Endothelial cell of umbilical vein (primary cell): ENCODE results near the gene ZC2HC1C.

ENCODE experiments used
- EZH2 ChIP-seq: IDR thresholded peaks from 2 replicates; pipeline ENCODE4 v1.6.1; 2012; ENCODE audit warnings: borderline replicate concordance, low read depth, mild to moderate bottlenecking, moderate library complexity, low read length, inconsistent platforms; ENCODE audit not compliant: severe bottlenecking
- FOS ChIP-seq: IDR thresholded peaks from 2 replicates; pipeline ENCODE4 v1.6.1; 2011; ENCODE audit warnings: mild to moderate bottlenecking, low read length, moderate library complexity, borderline replicate concordance; ENCODE audit not compliant: insufficient read depth
- GATA2 ChIP-seq: IDR thresholded peaks from 2 replicates; pipeline ENCODE4 v1.7.0; 2011; ENCODE audit warnings: low read depth, mild to moderate bottlenecking, moderate library complexity, mixed read lengths, low read length; ENCODE audit not compliant: insufficient read length, insufficient read depth
- JUN ChIP-seq: IDR thresholded peaks from 2 replicates; pipeline ENCODE4 v1.6.1; 2011; ENCODE audit warnings: borderline replicate concordance, low read depth; ENCODE audit not compliant: insufficient read length, insufficient read depth
- MYC ChIP-seq: IDR thresholded peaks from one replicate; pipeline ENCODE4 v1.6.1; 2011; ENCODE audit warnings: mild to moderate bottlenecking, low read depth, low read length
- POLR2A ChIP-seq: IDR thresholded peaks from 2 replicates; pipeline ENCODE4 v1.6.1; 2012; ENCODE audit warnings: low read depth, mild to moderate bottlenecking, control low read depth, low read length
- POLR2AphosphoS5 ChIP-seq: IDR thresholded peaks from 2 replicates; pipeline ENCODE4 v1.6.1; 2012; ENCODE audit warnings: low read depth, mild to moderate bottlenecking, control low read depth, low read length, moderate library complexity; ENCODE audit not compliant: insufficient read depth
- TF ChIP-seq, protein P1 (sequence below), 2 donors: IDR thresholded peaks; 1 replicate in 1 of 2; 2 replicates in 1 of 2; pipeline ENCODE4 v1.5.1; 2011; ENCODE audit warnings: low read length in 2 of 2, mild to moderate bottlenecking in 2 of 2, moderate library complexity in 2 of 2, control low read depth in 1 of 2, inconsistent platforms in 1 of 2, low read depth in 1 of 2; ENCODE audit not compliant: insufficient read depth in 1 of 2; ENCODE audit errors: extremely low read depth in 1 of 2
- TF ChIP-seq, protein P2 (sequence below): IDR thresholded peaks from 2 replicates; pipeline ENCODE4 v1.6.1; 2011; ENCODE audit not compliant: insufficient read depth, insufficient read length

DNA sequence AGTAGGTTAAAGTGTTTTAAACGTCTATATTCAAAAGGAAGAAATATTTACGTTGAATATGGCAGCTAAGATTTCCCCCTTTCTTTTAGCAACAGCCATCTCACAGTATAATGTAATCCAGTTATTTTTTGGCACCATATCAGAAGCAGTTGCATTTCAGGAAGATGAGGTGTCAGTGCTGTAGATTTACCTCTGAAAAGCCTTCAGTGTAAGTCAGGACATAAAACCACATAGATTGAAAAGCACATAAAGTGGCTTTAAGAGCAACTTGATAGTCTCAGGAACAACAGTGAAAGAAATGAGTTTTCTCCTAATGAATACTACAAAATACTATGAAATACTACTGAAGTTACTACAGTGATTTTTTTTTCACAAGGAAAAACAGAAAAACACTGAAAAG lies 25.1 kb upstream of the ZC2HC1C start:
- TF ChIP-seq, protein P1, sequence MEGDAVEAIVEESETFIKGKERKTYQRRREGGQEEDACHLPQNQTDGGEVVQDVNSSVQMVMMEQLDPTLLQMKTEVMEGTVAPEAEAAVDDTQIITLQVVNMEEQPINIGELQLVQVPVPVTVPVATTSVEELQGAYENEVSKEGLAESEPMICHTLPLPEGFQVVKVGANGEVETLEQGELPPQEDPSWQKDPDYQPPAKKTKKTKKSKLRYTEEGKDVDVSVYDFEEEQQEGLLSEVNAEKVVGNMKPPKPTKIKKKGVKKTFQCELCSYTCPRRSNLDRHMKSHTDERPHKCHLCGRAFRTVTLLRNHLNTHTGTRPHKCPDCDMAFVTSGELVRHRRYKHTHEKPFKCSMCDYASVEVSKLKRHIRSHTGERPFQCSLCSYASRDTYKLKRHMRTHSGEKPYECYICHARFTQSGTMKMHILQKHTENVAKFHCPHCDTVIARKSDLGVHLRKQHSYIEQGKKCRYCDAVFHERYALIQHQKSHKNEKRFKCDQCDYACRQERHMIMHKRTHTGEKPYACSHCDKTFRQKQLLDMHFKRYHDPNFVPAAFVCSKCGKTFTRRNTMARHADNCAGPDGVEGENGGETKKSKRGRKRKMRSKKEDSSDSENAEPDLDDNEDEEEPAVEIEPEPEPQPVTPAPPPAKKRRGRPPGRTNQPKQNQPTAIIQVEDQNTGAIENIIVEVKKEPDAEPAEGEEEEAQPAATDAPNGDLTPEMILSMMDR (IDR thresholded peaks at IDR 0.05; ENCODE audit: extremely low read depth in 1 of 2, insufficient read depth in 1 of 2, low read depth in 1 of 2, low read length in 2 of 2): no peak
- TF ChIP-seq POLR2A: no peak
- TF ChIP-seq, protein P2, sequence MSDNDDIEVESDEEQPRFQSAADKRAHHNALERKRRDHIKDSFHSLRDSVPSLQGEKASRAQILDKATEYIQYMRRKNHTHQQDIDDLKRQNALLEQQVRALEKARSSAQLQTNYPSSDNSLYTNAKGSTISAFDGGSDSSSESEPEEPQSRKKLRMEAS: no peak
- TF ChIP-seq GATA2: no peak
- TF ChIP-seq POLR2AphosphoS5: no peak
- TF ChIP-seq EZH2: no peak
- TF ChIP-seq MYC: no peak
- no peak for TF ChIP-seq FOS
- TF ChIP-seq JUN: peak; percentile 19
